MM.1S (cell line): Measurements from ENCODE around the gene GLS.
"Not testable (repeated sequence)": the region's sequence is repeated elsewhere in the genome, so short reads cannot be mapped to it uniquely, and the experiment has no call there.

Experiments used
- DNase-seq: peaks from one replicate; pipeline ENCODE4 v3.0.0-alpha.2; 2015
- H2AFZ ChIP-seq: fragments of 300-600 bp; sonication (generic); 2 replicates; pipeline ENCODE4 v1.6.0; 2016; ENCODE audit warnings: antibody characterized with exemption, low read length
- H3F3A ChIP-seq: fragments of 300-600 bp; sonication (generic); 2 replicates; pipeline ENCODE4 v1.6.1; 2016; ENCODE audit warnings: mild to moderate bottlenecking, antibody characterized with exemption, low read length, moderate library complexity, mixed read lengths; ENCODE audit not compliant: insufficient read depth
- H3K27ac ChIP-seq: fragments of 300-600 bp; sonication (generic); 2 replicates; pipeline ENCODE4 v1.5.1; 2016; ENCODE audit warnings: mild to moderate bottlenecking, low read length
- H3K27me3 ChIP-seq: fragments of 300-600 bp; sonication (generic); replicated peaks from 2 replicates; pipeline ENCODE4 v1.6.0; 2016; ENCODE audit warnings: low read length; ENCODE audit not compliant: insufficient read depth
- H3K36me3 ChIP-seq: fragments of 300-600 bp; sonication (generic); replicated peaks from 2 replicates; pipeline ENCODE4 v1.6.1; 2016; ENCODE audit warnings: mild to moderate bottlenecking, low read length, mixed read lengths; ENCODE audit not compliant: insufficient read depth
- H3K4me1 ChIP-seq: fragments of 300-600 bp; sonication (generic); 2 replicates; pipeline ENCODE4 v1.6.1; 2016; ENCODE audit warnings: low read length, mixed read lengths
- H3K4me2 ChIP-seq: fragments of 300-600 bp; sonication (generic); 2 replicates; pipeline ENCODE4 v1.6.0; 2016; ENCODE audit warnings: low read depth, low read length
- H3K4me3 ChIP-seq: fragments of 300-600 bp; sonication (generic); 2 replicates; pipeline ENCODE4 v1.5.1; 2016; ENCODE audit warnings: low read length, mixed read lengths
- H3K79me2 ChIP-seq: fragments of 300-600 bp; sonication (generic); 2 replicates; pipeline ENCODE4 v1.6.1; 2016; ENCODE audit warnings: mixed run types, low read length, mixed read lengths
- H3K9ac ChIP-seq: fragments of 300-600 bp; sonication (generic); 2 replicates; pipeline ENCODE4 v1.6.1; 2016; ENCODE audit warnings: low read length, mixed read lengths
- H3K9me2 ChIP-seq: fragments of 300-600 bp; sonication (generic); replicated peaks from 2 replicates; pipeline ENCODE4 v1.6.1; 2016; ENCODE audit warnings: mild to moderate bottlenecking, low read length, mixed read lengths; ENCODE audit not compliant: insufficient read depth
- H3K9me3 ChIP-seq: fragments of 300-600 bp; sonication (generic); replicated peaks from 2 replicates; pipeline ENCODE4 v1.6.1; 2016; ENCODE audit warnings: mild to moderate bottlenecking, low read length, mixed read lengths; ENCODE audit not compliant: insufficient read depth
- H4K20me1 ChIP-seq: fragments of 300-600 bp; sonication (generic); 2 replicates; pipeline ENCODE4 v1.6.1; 2016; ENCODE audit warnings: mild to moderate bottlenecking, low read length, moderate library complexity, mixed read lengths; ENCODE audit not compliant: insufficient read depth
- CTCF ChIP-seq: fragments of 300-600 bp; sonication (generic); IDR thresholded peaks from 2 replicates; pipeline ENCODE4 v1.5.1; 2016; ENCODE audit warnings: antibody characterized with exemption, low read length, mixed read lengths
- EZH2 ChIP-seq: fragments of 300-600 bp; sonication (generic); optimal IDR thresholded peaks from 2 replicates; pipeline ENCODE3; 2017; ENCODE audit warnings: low read depth, mild to moderate bottlenecking, antibody characterized with exemption, low read length, mixed read lengths
- EZH2phosphoT487 ChIP-seq: fragments of 300-600 bp; sonication (generic); IDR thresholded peaks from 2 replicates; pipeline ENCODE4 v1.6.1; 2018; ENCODE audit warnings: antibody characterized with exemption, low read length

Gene GLS

GRCh38 chr2:190953257-190953656 lies 72.6 kb downstream of the GLS start:
- no peak for DNase-seq
- H3K27me3 ChIP-seq: no peaks in the 10 kb centered on the region
- H3K79me2 ChIP-seq: no peaks in the 10 kb centered on the region
- no peak for TF ChIP-seq EZH2phosphoT487
- TF ChIP-seq CTCF: no peak
- no peak for TF ChIP-seq EZH2
- H3K4me1 ChIP-seq: no peaks in the 10 kb centered on the region
- no peak overlapping the region for H3K27ac ChIP-seq
- H3K4me3 ChIP-seq: no peak overlapping the region
- H2AFZ ChIP-seq: no peak overlapping the region
- H3F3A ChIP-seq: 0 out of 2 replicates have a peak, but pooled peaks cover 3% of the 10 kb centered on the region
- H3K4me2 ChIP-seq: no peak overlapping the region
- no peaks in the 10 kb centered on the region for H3K9me3 ChIP-seq
- no peak overlapping the region for H3K9ac ChIP-seq
- no peaks in the 10 kb centered on the region for H3K36me3 ChIP-seq
- H4K20me1 ChIP-seq: no peaks in the 10 kb centered on the region
- H3K9me2 ChIP-seq: no peaks in the 10 kb centered on the region

- TF ChIP-seq CTCF (no peak), EZH2phosphoT487 (no peak), EZH2 (no peak)
- Histone ChIP-seq H3K4me2 (no peak overlapping the region), H3K9me3 (no peaks in the 10 kb centered on the region), H3K79me2 (no peaks in the 10 kb centered on the region), H3F3A (no peaks in the 10 kb centered on the region), H3K4me3 (no peak overlapping the region), H3K9me2 (no peaks in the 10 kb centered on the region), H4K20me1 (no peaks in the 10 kb centered on the region), H2AFZ (no peak overlapping the region), H3K9ac (no peak overlapping the region), H3K27me3 (no peaks in the 10 kb centered on the region), H3K27ac (no peak overlapping the region), H3K4me1 (peaks cover 13% of the 10 kb centered on the region), H3K36me3 (no peaks in the 10 kb centered on the region)
- DNase-seq: no peak
These were observed 79.5 kb downstream of the GLS start for GRCh38 chr2:190959911-190960788.

- H3K27me3 ChIP-seq, H3K36me3 ChIP-seq, H3F3A ChIP-seq: not testable (repeated sequence)
These were observed 80.5 kb downstream of the GLS start for GRCh38 chr2:190961117-190961516.

GRCh38 chr2:190961918-190962487 lies 81.4 kb downstream of the GLS start:
- TF ChIP-seq CTCF: no peak
- TF ChIP-seq EZH2phosphoT487: no peak
- no peak for TF ChIP-seq EZH2
- Histone ChIP-seq H2AFZ (no peak overlapping the region), H4K20me1 (no peaks in the 10 kb centered on the region), H3K36me3 (no peaks in the 10 kb centered on the region), H3K4me1 (peaks cover 13% of the 10 kb centered on the region), H3F3A (no peaks in the 10 kb centered on the region), H3K9me3 (no peaks in the 10 kb centered on the region), H3K27me3 (no peaks in the 10 kb centered on the region), H3K4me3 (no peak overlapping the region), H3K79me2 (no peaks in the 10 kb centered on the region), H3K4me2 (no peak overlapping the region), H3K9me2 (no peaks in the 10 kb centered on the region), H3K9ac (no peak overlapping the region), H3K27ac (no peak overlapping the region)
- DNase-seq: no peak

More at GRCh38 chr2:190961117-190961516, 80.5 kb downstream of the GLS start:
- DNase-seq, H2AFZ ChIP-seq, H3K4me2 ChIP-seq, H4K20me1 ChIP-seq, H3K27ac ChIP-seq, H3K79me2 ChIP-seq, H3K9ac ChIP-seq, H3K9me3 ChIP-seq, H3K9me2 ChIP-seq, H3K4me3 ChIP-seq: not testable (repeated sequence)
- H3K4me1 ChIP-seq: peaks cover 13% of the 10 kb centered on the region
